ENCODE measurements around the gene NT5DC4. TPM values are rescaled to one million over a fixed set of nuclear protein-coding genes. Genes with fewer than 3 reads are reported as not detected.

The NT5DC4 gene
- total and polyA plus RNA-seq, 2 of the 8 experiments (the other 6 are each of a cell fraction or from before 2014, with no cell fraction given) = not detected

GRCh38 chr2:112709703-112710102, 11.1 kb upstream of the NT5DC4 start (continued):
- TF ChIP-seq, protein P1, sequence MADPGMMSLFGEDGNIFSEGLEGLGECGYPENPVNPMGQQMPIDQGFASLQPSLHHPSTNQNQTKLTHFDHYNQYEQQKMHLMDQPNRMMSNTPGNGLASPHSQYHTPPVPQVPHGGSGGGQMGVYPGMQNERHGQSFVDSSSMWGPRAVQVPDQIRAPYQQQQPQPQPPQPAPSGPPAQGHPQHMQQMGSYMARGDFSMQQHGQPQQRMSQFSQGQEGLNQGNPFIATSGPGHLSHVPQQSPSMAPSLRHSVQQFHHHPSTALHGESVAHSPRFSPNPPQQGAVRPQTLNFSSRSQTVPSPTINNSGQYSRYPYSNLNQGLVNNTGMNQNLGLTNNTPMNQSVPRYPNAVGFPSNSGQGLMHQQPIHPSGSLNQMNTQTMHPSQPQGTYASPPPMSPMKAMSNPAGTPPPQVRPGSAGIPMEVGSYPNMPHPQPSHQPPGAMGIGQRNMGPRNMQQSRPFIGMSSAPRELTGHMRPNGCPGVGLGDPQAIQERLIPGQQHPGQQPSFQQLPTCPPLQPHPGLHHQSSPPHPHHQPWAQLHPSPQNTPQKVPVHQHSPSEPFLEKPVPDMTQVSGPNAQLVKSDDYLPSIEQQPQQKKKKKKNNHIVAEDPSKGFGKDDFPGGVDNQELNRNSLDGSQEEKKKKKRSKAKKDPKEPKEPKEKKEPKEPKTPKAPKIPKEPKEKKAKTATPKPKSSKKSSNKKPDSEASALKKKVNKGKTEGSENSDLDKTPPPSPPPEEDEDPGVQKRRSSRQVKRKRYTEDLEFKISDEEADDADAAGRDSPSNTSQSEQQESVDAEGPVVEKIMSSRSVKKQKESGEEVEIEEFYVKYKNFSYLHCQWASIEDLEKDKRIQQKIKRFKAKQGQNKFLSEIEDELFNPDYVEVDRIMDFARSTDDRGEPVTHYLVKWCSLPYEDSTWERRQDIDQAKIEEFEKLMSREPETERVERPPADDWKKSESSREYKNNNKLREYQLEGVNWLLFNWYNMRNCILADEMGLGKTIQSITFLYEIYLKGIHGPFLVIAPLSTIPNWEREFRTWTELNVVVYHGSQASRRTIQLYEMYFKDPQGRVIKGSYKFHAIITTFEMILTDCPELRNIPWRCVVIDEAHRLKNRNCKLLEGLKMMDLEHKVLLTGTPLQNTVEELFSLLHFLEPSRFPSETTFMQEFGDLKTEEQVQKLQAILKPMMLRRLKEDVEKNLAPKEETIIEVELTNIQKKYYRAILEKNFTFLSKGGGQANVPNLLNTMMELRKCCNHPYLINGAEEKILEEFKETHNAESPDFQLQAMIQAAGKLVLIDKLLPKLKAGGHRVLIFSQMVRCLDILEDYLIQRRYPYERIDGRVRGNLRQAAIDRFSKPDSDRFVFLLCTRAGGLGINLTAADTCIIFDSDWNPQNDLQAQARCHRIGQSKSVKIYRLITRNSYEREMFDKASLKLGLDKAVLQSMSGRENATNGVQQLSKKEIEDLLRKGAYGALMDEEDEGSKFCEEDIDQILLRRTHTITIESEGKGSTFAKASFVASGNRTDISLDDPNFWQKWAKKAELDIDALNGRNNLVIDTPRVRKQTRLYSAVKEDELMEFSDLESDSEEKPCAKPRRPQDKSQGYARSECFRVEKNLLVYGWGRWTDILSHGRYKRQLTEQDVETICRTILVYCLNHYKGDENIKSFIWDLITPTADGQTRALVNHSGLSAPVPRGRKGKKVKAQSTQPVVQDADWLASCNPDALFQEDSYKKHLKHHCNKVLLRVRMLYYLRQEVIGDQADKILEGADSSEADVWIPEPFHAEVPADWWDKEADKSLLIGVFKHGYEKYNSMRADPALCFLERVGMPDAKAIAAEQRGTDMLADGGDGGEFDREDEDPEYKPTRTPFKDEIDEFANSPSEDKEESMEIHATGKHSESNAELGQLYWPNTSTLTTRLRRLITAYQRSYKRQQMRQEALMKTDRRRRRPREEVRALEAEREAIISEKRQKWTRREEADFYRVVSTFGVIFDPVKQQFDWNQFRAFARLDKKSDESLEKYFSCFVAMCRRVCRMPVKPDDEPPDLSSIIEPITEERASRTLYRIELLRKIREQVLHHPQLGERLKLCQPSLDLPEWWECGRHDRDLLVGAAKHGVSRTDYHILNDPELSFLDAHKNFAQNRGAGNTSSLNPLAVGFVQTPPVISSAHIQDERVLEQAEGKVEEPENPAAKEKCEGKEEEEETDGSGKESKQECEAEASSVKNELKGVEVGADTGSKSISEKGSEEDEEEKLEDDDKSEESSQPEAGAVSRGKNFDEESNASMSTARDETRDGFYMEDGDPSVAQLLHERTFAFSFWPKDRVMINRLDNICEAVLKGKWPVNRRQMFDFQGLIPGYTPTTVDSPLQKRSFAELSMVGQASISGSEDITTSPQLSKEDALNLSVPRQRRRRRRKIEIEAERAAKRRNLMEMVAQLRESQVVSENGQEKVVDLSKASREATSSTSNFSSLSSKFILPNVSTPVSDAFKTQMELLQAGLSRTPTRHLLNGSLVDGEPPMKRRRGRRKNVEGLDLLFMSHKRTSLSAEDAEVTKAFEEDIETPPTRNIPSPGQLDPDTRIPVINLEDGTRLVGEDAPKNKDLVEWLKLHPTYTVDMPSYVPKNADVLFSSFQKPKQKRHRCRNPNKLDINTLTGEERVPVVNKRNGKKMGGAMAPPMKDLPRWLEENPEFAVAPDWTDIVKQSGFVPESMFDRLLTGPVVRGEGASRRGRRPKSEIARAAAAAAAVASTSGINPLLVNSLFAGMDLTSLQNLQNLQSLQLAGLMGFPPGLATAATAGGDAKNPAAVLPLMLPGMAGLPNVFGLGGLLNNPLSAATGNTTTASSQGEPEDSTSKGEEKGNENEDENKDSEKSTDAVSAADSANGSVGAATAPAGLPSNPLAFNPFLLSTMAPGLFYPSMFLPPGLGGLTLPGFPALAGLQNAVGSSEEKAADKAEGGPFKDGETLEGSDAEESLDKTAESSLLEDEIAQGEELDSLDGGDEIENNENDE (IDR thresholded peaks at IDR 0.05; ENCODE audit: insufficient replicate concordance, low read length) = no peak
- TF ChIP-seq EZH2 (IDR thresholded peaks at IDR 0.05; ENCODE audit: low read depth, low read length, severe bottlenecking) (no peak), SUZ12 (IDR thresholded peaks at IDR 0.05; ENCODE audit: low read length) (no peak), RNF2 (IDR thresholded peaks at IDR 0.05; ENCODE audit: borderline replicate concordance, low read depth, low read length, missing control alignments, poor library complexity, severe bottlenecking) (no peak), HDAC6 (IDR thresholded peaks at IDR 0.05; ENCODE audit: low read depth, low read length) (no peak), ATF3 (IDR thresholded peaks at IDR 0.05; ENCODE audit: insufficient read depth, low read depth, low read length) (no peak), TCF12 (IDR thresholded peaks at IDR 0.05; ENCODE audit: low read depth, low read length) (no peak), RFX5 (IDR thresholded peaks at IDR 0.05; ENCODE audit: borderline replicate concordance, low read depth, low read length) (no peak), GTF2F1 (IDR thresholded peaks at IDR 0.05; ENCODE audit: borderline replicate concordance, low read depth, low read length) (no peak)
- TF ChIP-seq, protein P2, sequence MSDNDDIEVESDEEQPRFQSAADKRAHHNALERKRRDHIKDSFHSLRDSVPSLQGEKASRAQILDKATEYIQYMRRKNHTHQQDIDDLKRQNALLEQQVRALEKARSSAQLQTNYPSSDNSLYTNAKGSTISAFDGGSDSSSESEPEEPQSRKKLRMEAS (IDR thresholded peaks at IDR 0.05) = no peak

Measured in H1 (cell line).